Amniotic stem cell (primary cell): ENCODE measurements around the gene CDH4.

Experiments used
- DNase-seq: peaks from one replicate; lab custom pipeline; 2025; lab: John Stamatoyannopoulos, UW

CDH4 gene

DNA sequence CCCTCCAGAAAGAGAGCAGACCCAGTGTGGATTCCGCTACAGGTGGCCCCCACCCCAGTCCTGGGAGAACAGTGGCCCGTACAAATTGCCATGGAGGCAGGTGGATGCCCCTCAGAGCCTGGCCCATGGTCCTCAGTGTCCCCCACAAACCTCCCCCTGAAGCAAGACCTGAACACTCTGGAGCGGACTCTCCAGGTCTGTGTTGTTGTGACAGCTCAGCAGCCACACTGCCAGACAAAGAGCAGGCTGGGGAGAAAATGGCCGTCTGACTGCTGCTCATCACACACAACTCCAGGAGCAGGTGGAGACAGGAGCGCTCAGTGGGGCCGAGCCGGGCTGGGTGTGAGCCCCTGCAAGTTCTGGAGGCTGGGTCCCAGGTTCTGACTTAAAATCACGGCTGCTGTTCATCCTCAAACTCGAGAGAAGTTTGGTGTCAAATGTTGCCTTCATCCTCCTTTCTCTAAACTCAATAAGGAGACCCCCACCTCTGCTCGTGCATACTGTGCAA, 241.8 kb downstream of the CDH4 start:
- DNase-seq, result no peak

GRCh38 chr20:61494763-61495575, 242.9 kb downstream of the CDH4 start:
- no peak for DNase-seq

- no peak for DNase-seq
Measured at GRCh38 chr20:61497029-61497627, 245.1 kb downstream of the CDH4 start.

GRCh38 chr20:61499859-61500554, 247.9 kb downstream of the CDH4 start:
- DNase-seq, result no peak

GRCh38 chr20:61500791-61501321, 248.8 kb downstream of the CDH4 start:
- DNase-seq, result no peak

GRCh38 chr20:61502433-61502832, 250.4 kb downstream of the CDH4 start:
- DNase-seq, result no peak

DNA sequence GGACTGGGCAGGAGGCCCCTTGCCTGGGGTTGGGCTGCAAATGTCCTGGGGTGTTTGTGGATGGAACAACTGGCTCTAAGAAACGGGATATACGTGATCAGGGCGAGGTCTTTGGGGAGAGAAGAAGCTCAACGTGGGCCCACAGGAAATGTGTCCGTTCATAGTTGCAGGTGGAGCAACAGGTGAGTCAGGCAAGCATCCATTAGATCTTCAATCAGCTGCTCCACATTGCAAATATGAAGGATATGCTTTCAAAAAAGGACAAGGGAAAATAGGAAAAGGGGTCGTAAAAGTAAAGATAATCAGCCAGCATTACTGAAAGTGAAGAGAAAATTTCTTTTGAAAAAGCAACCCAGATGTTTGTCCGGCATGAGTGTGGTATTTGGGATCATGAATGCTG, 251.0 kb downstream of the CDH4 start:
- DNase-seq, result no peak

GRCh38 chr20:61505508-61505907, 253.4 kb downstream of the CDH4 start:
- no peak for DNase-seq

- DNase-seq, result no peak
Measured at GRCh38 chr20:61507778-61508177, 255.7 kb downstream of the CDH4 start.

DNA sequence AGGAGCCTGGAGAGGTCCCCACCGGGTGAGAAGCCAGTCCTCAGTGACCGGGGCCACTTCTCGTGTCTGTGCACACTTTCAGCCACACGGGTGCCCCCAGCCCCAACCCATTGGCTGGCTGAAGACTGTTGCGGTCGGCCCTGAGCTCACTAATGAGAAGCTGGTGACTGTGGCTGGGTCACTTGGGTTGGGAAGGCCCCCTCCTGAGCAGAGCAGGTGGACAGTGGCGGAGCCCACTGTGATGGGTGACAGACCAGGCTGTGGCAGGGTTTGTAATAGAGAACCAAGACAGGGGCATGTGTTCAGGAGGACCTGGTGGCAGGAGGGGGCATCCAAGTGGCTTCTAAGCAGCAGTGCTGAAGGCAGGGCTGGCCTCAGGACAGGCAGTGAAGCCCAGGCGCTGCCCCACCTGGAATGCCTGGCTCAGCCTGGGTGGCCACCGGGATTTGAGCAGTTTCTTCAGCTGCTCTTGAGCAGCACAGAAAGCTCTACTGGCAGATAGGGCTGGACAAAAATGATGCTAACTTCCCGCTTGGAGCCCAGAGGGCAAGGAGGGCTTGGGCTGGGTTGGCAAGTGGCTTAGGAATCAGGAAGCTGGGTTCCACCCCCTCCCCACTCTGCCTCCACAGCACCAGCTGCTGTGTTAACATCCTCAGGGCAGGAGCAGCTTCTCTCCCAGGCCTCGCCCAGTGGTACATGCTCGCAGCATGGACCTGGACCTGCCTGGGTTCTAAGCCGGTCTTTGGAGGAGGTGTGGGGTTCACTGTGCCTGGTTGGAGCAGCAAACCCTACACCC, 256.4 kb downstream of the CDH4 start:
- DNase-seq, result no peak

GRCh38 chr20:61510778-61511330, 258.8 kb downstream of the CDH4 start:
- no peak for DNase-seq

- no peak for DNase-seq
Measured at GRCh38 chr20:61512475-61512874, 260.4 kb downstream of the CDH4 start.

- DNase-seq, result no peak
Measured at GRCh38 chr20:61513124-61514017, 261.3 kb downstream of the CDH4 start.

GRCh38 chr20:61514018-61514365, 261.9 kb downstream of the CDH4 start:
- no peak for DNase-seq

- DNase-seq, result no peak
Measured at GRCh38 chr20:61514396-61514795, 262.3 kb downstream of the CDH4 start.

GRCh38 chr20:61514805-61515505, 262.9 kb downstream of the CDH4 start:
- DNase-seq, result no peak

GRCh38 chr20:61515922-61516321, 263.9 kb downstream of the CDH4 start:
- no peak for DNase-seq

GRCh38 chr20:61516346-61517208, 264.5 kb downstream of the CDH4 start:
- DNase-seq, result no peak

GRCh38 chr20:61517419-61517818, 265.4 kb downstream of the CDH4 start:
- no peak for DNase-seq
